Gastroesophageal sphincter (tissue), 3 donors: Measurements from ENCODE around the gene TRIM8.

ENCODE experiments used
- POLR2A ChIP-seq, 2 donors: fragments of 450-650 bp; IDR thresholded peaks; one replicate each; pipeline ENCODE4 v1.6.1; 2017; ENCODE audit warnings: antibody characterized with exemption in 2 of 2, mild to moderate bottlenecking in 2 of 2, moderate library complexity in 1 of 2
- POLR2AphosphoS5 ChIP-seq: sonication (generic); formaldehyde crosslinking; IDR thresholded peaks from one replicate; pipeline ENCODE4 v1.6.1; 2017; ENCODE audit warnings: antibody characterized with exemption
- TF ChIP-seq, protein P1 (sequence below), 4 experiments: fragments of 200-600 bp in 2 of 4; fragments of 450-650 bp in 2 of 4; sonication (generic) in 1 of 4; IDR thresholded peaks; one replicate each; pipeline ENCODE4 v1.5.1; 2017 to 2019; ENCODE audit warnings: antibody characterized with exemption in 4 of 4, mild to moderate bottlenecking in 2 of 4, moderate library complexity in 2 of 4

DNA sequence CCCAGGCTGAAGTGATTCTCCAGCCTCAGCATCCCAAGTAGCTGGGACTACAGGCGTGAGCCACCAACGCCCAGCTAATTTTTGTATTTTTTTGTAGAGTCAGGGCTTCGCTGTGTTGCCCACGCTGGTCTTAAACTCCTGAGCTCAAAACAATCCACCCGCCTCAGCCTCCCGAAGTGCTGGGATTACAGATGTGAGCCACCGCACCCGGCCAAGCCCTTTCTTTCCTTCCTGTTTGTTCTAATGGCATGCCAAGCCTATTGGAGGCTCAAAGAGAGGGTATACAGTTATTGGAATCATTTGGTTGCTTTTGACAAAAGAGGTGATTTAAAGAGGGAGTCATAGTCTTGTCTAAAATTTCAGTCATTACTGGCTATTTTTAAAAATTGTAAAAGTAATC is 46.0 kb upstream of the TRIM8 start:
- TF ChIP-seq POLR2A (IDR thresholded peaks at IDR 0.05) (no peak), POLR2AphosphoS5 (no peak)
- TF ChIP-seq, protein P1, sequence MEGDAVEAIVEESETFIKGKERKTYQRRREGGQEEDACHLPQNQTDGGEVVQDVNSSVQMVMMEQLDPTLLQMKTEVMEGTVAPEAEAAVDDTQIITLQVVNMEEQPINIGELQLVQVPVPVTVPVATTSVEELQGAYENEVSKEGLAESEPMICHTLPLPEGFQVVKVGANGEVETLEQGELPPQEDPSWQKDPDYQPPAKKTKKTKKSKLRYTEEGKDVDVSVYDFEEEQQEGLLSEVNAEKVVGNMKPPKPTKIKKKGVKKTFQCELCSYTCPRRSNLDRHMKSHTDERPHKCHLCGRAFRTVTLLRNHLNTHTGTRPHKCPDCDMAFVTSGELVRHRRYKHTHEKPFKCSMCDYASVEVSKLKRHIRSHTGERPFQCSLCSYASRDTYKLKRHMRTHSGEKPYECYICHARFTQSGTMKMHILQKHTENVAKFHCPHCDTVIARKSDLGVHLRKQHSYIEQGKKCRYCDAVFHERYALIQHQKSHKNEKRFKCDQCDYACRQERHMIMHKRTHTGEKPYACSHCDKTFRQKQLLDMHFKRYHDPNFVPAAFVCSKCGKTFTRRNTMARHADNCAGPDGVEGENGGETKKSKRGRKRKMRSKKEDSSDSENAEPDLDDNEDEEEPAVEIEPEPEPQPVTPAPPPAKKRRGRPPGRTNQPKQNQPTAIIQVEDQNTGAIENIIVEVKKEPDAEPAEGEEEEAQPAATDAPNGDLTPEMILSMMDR (IDR thresholded peaks at IDR 0.05) = no peak
